Nephron (organoid): ENCODE data around the gene PKIB.

Experiments
- H3K27ac Mint-ChIP-seq, 3 experiments: 2 replicates each; pipeline ENCODE4 v1.8.0; 2020; ENCODE audit warnings: mixed read lengths in 3 of 3, mild to moderate bottlenecking in 2 of 3, moderate library complexity in 1 of 3
- H3K27me3 Mint-ChIP-seq: 2 replicates; pipeline ENCODE4 v1.8.0; 2021; ENCODE audit warnings: low read depth, mild to moderate bottlenecking, moderate library complexity, mixed read lengths
- H3K36me3 Mint-ChIP-seq: 2 replicates; pipeline ENCODE4 v1.8.0; 2020; ENCODE audit warnings: low read depth, mixed read lengths
- H3K4me1 Mint-ChIP-seq: 2 replicates; pipeline ENCODE4 v1.8.0; 2020; ENCODE audit warnings: mixed read lengths
- H3K4me3 Mint-ChIP-seq, 3 experiments: 2 replicates each; pipeline ENCODE4 v1.8.0; 2020; ENCODE audit warnings: mild to moderate bottlenecking in 3 of 3, mixed read lengths in 3 of 3, moderate library complexity in 2 of 3
- H3K9me3 Mint-ChIP-seq: 2 replicates; pipeline ENCODE4 v1.8.0; 2020; ENCODE audit warnings: mixed read lengths
- CTCF ChIP-seq, 3 experiments: fragments of 200-600 bp; sonication (generic); IDR thresholded peaks; one replicate each; pipeline ENCODE4 v1.5.0; 2021; ENCODE audit warnings: antibody characterized with exemption in 3 of 3; ENCODE audit not compliant: unreplicated experiment in 3 of 3

The PKIB gene

GRCh38 chr6:122677406-122677805 lies 67.2 kb downstream of the PKIB start:
- Mint-ChIP-seq H3K27me3 (no peaks in the 10 kb centered on the region), H3K36me3 (no peaks in the 10 kb centered on the region), H3K9me3 (no peaks in the 10 kb centered on the region), H3K27ac (no peak overlapping the region), H3K4me3 (no peak overlapping the region), H3K4me1 (peaks cover 3% of the 10 kb centered on the region)
- no peak for TF ChIP-seq CTCF (IDR thresholded peaks at IDR 0.05; ENCODE audit: unreplicated experiment in 3 of 3)

GRCh38 chr6:122678841-122679240 lies 68.6 kb downstream of the PKIB start:
- Mint-ChIP-seq H3K9me3 (no peaks in the 10 kb centered on the region), H3K27ac (no peak overlapping the region), H3K4me3 (no peak overlapping the region), H3K36me3 (no peaks in the 10 kb centered on the region), H3K27me3 (no peaks in the 10 kb centered on the region), H3K4me1 (peaks cover 3% of the 10 kb centered on the region)
- TF ChIP-seq CTCF (IDR thresholded peaks at IDR 0.05; ENCODE audit: unreplicated experiment in 3 of 3) = no peak

- no peaks in the 10 kb centered on the region for H3K36me3 Mint-ChIP-seq
- peaks cover 3% of the 10 kb centered on the region for H3K4me1 Mint-ChIP-seq
- H3K9me3 Mint-ChIP-seq = no peaks in the 10 kb centered on the region
- H3K4me3 Mint-ChIP-seq = no peak overlapping the region
- no peaks in the 10 kb centered on the region for H3K27me3 Mint-ChIP-seq
- H3K27ac Mint-ChIP-seq = no peak overlapping the region
- no peak for TF ChIP-seq CTCF (IDR thresholded peaks at IDR 0.05; ENCODE audit: unreplicated experiment in 3 of 3)
These were observed 71.5 kb downstream of the PKIB start for GRCh38 chr6:122681705-122682104.

GRCh38 chr6:122683989-122684651 lies 73.9 kb downstream of the PKIB start:
- H3K4me1 Mint-ChIP-seq = no peaks in the 10 kb centered on the region
- no peak overlapping the region for H3K27ac Mint-ChIP-seq
- TF ChIP-seq CTCF (IDR thresholded peaks at IDR 0.05; ENCODE audit: unreplicated experiment in 3 of 3) = no peak
- H3K4me3 Mint-ChIP-seq = no peak overlapping the region
- no peaks in the 10 kb centered on the region for H3K27me3 Mint-ChIP-seq
- H3K9me3 Mint-ChIP-seq = peaks cover 4% of the 10 kb centered on the region
- no peaks in the 10 kb centered on the region for H3K36me3 Mint-ChIP-seq

- no peaks in the 10 kb centered on the region for H3K27me3 Mint-ChIP-seq
- peaks cover 7% of the 10 kb centered on the region for H3K4me1 Mint-ChIP-seq
- peaks cover 5% of the 10 kb centered on the region for H3K9me3 Mint-ChIP-seq
- no peaks in the 10 kb centered on the region for H3K36me3 Mint-ChIP-seq
- no peak overlapping the region for H3K27ac Mint-ChIP-seq
- H3K4me3 Mint-ChIP-seq = no peak overlapping the region
- TF ChIP-seq CTCF (IDR thresholded peaks at IDR 0.05; ENCODE audit: unreplicated experiment in 3 of 3) = no peak
These were observed 82.0 kb downstream of the PKIB start for GRCh38 chr6:122692175-122692598.
